Measurements from ENCODE around the gene ASH1L.

ASH1L gene

DNA sequence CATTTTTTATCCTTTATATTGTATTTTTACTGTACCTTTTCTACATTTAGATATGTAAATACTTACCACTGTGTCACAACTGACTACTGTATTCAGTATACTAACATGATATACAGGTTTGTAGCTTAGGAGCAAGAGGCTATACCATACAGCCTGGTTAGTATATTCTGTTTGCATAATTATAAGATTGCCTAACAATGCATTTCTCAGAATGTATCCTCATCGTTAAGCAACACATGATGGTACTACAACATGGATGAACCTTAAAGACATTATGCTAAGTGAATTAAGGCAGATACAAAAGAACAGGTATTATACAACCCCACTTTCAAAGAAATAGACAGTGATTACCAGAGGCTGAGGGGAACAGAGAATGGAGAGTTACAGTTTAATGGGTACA lies 179.2 kb downstream of the ASH1L start:
- no peak overlapping the region for H3K4me3 ChIP-seq (ENCODE audit: low read depth, low read length)
- no peak for DNase-seq (ENCODE audit: low read depth)
- TF ChIP-seq, protein P1, sequence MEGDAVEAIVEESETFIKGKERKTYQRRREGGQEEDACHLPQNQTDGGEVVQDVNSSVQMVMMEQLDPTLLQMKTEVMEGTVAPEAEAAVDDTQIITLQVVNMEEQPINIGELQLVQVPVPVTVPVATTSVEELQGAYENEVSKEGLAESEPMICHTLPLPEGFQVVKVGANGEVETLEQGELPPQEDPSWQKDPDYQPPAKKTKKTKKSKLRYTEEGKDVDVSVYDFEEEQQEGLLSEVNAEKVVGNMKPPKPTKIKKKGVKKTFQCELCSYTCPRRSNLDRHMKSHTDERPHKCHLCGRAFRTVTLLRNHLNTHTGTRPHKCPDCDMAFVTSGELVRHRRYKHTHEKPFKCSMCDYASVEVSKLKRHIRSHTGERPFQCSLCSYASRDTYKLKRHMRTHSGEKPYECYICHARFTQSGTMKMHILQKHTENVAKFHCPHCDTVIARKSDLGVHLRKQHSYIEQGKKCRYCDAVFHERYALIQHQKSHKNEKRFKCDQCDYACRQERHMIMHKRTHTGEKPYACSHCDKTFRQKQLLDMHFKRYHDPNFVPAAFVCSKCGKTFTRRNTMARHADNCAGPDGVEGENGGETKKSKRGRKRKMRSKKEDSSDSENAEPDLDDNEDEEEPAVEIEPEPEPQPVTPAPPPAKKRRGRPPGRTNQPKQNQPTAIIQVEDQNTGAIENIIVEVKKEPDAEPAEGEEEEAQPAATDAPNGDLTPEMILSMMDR (IDR thresholded peaks at IDR 0.05; ENCODE audit: control insufficient read depth, extremely low read depth, insufficient read depth), result no peak

DNA sequence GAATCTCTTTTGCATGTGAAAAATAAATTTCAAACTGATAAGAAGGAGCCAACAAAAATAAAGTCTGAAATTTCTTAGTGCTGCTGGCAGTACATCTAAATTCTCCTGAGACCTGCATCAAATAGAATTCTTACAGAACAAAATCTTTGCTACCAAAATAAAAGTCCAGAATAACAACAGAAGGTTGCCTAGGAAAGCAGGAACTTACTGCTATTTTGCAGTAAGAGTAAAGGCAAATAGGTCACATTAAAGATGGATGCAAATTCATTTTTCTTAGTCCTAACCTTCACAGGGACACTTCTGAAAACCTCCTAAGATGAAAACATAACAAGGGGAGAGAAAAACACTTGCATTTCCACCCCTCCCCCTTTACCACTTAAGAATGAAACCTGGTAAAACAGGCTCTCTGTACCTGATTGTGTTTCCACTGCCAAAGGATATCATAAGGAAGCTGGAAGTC lies 182.9 kb downstream of the ASH1L start:
- no peak overlapping the region for H3K4me3 ChIP-seq (ENCODE audit: low read depth, low read length)
- DNase-seq (ENCODE audit: low read depth), result peak; percentile 41
- TF ChIP-seq, protein P1 (IDR thresholded peaks at IDR 0.05; ENCODE audit: control insufficient read depth, extremely low read depth, insufficient read depth), result no peak

GRCh38 chr1:155379180-155379579 lies 183.4 kb downstream of the ASH1L start:
- TF ChIP-seq, protein P1 (IDR thresholded peaks at IDR 0.05; ENCODE audit: control insufficient read depth, extremely low read depth, insufficient read depth), result no peak
- DNase-seq (ENCODE audit: low read depth), result no peak
- H3K4me3 ChIP-seq (ENCODE audit: low read depth, low read length), result no peak overlapping the region

DNA sequence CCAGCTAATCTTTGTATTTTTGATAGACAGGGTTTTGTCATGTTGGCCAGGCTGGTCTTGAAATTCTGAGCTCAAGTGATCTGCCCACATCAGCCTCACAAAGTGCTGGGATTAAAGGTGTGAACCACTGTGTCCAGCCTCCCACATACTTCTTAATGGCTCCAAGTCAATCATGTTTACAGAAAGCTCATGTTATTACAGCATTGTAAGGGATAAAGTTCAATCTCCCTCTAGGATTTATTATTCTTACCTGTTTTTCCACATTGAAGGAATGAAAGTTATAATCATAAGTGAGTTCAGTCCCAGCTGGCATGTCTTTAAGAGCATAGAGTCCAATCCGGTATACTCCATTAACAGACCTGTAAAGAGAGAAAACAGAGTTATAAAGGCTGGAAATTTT lies 202.6 kb downstream of the ASH1L start:
- DNase-seq (ENCODE audit: low read depth), result no peak
- TF ChIP-seq, protein P1 (IDR thresholded peaks at IDR 0.05; ENCODE audit: control insufficient read depth, extremely low read depth, insufficient read depth), result no peak
- no peak overlapping the region for H3K4me3 ChIP-seq (ENCODE audit: low read depth, low read length)

- TF ChIP-seq, protein P1 (IDR thresholded peaks at IDR 0.05; ENCODE audit: control insufficient read depth, extremely low read depth, insufficient read depth), result no peak
- H3K4me3 ChIP-seq (ENCODE audit: low read depth, low read length), result no peak overlapping the region
- no peak for DNase-seq (ENCODE audit: low read depth)
Measured at GRCh38 chr1:155352631-155353030, 210.0 kb downstream of the ASH1L start.

- H3K4me3 ChIP-seq (ENCODE audit: low read depth, low read length), result no peak overlapping the region
- no peak for DNase-seq (ENCODE audit: low read depth)
- TF ChIP-seq, protein P1 (IDR thresholded peaks at IDR 0.05; ENCODE audit: control insufficient read depth, extremely low read depth, insufficient read depth), result no peak
Measured at GRCh38 chr1:155342842-155343241, 219.8 kb downstream of the ASH1L start.

DNA sequence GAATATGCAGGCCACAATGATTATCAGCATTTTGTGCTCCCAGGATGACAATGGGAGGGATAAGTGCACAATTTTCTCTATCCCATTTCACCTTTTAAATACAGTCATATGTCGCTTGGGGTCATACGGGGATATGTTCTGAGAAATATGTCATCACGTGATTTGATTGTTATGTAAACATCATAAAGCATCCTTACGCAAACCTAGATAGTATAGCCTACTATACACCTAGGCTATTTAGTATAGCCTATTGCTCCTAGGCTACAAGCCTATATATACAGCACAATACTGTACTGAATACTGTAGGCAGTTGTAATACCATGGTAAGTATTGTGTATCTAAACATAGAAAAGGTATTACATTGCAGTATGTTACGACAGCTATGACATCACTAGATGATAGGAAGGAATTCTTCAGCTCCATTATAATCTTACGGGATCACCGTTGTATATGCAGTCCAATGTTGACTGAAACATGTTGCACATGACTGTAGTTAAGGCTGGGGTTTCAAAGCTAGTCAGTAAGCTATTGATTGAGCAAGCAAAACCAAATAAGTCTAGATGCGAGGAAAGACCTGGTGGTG lies 223.0 kb downstream of the ASH1L start:
- peak; percentile 41 for DNase-seq (ENCODE audit: low read depth)
- TF ChIP-seq, protein P1 (IDR thresholded peaks at IDR 0.05; ENCODE audit: control insufficient read depth, extremely low read depth, insufficient read depth), result no peak
- H3K4me3 ChIP-seq (ENCODE audit: low read depth, low read length), result no peak overlapping the region

Measured in LNCaP clone FGC (cell line).